ENCODE measurements around the gene MRPS24.
A peak's percentile ranks its signal among the peaks of the same experiment; 100 is the strongest.

The MRPS24 gene

GRCh38 chr7:43877968-43878864 is 8.9 kb upstream of the MRPS24 start:
- peaks cover 0 to 8% (median 0%) of the 10 kb centered on the region in 4 experiments for H3K4me1 ChIP-seq (ENCODE audit: control extremely low read depth in 1 of 4, control insufficient read depth in 4 of 4, insufficient read depth in 4 of 4, low read length in 3 of 4)
- no peak overlapping the region for H3K4me3 ChIP-seq (ENCODE audit: control insufficient read depth in 1 of 7, extremely low read depth in 1 of 7, insufficient read depth in 4 of 7, low read depth in 2 of 7, low read length in 6 of 7)
- H3K27me3 ChIP-seq (replicated peaks in 2 of 5; ENCODE audit: control insufficient read depth in 4 of 5, insufficient read depth in 5 of 5, low read length in 4 of 5), result no peaks in the 10 kb centered on the region
- no peak overlapping the region for H3K27ac ChIP-seq (ENCODE audit: insufficient read depth in 1 of 2, low read depth in 1 of 2, low read length in 2 of 2, poor library complexity in 1 of 2, severe bottlenecking in 2 of 2)
- POLR2A ChIA-PET, result interaction anchor here (1.1 kb wide), 1 partner anchor 8 kb away, joined by 3 read pairs; no protein-coding TSS in a partner anchor
- no peak for DNase-seq
- CTCF ChIA-PET, result interaction anchor here (1.4 kb wide), 1 partner anchor 42 kb away, joined by 3 read pairs; no protein-coding TSS in a partner anchor
- no peaks in the 10 kb centered on the region for H3K9me3 ChIP-seq (ENCODE audit: control extremely low read depth in 1 of 5, control insufficient read depth in 4 of 5, insufficient read depth in 2 of 5, low read depth in 1 of 5, low read length in 4 of 5)
- WGBS (ENCODE audit: insufficient coverage), result 95% methylated on average over 37 of the region's 38 CpGs
- peaks cover 7 to 62% (median 49%) of the 10 kb centered on the region in 4 experiments for H3K36me3 ChIP-seq (ENCODE audit: control insufficient read depth in 4 of 4, insufficient read depth in 4 of 4, low read length in 3 of 4)

- Histone ChIP-seq H3K36me3 (ENCODE audit: control insufficient read depth in 4 of 4, insufficient read depth in 4 of 4, low read length in 3 of 4) (peaks cover 5 to 59% (median 47%) of the 10 kb centered on the region in 4 experiments), H3K4me1 (ENCODE audit: control extremely low read depth in 1 of 4, control insufficient read depth in 4 of 4, insufficient read depth in 4 of 4, low read length in 3 of 4) (peaks cover 0 to 8% (median 0%) of the 10 kb centered on the region in 4 experiments), H3K27ac (ENCODE audit: insufficient read depth in 1 of 2, low read depth in 1 of 2, low read length in 2 of 2, poor library complexity in 1 of 2, severe bottlenecking in 2 of 2) (no peak overlapping the region), H3K9me3 (ENCODE audit: control extremely low read depth in 1 of 5, control insufficient read depth in 4 of 5, insufficient read depth in 2 of 5, low read depth in 1 of 5, low read length in 4 of 5) (no peaks in the 10 kb centered on the region), H3K27me3 (replicated peaks in 2 of 5; ENCODE audit: control insufficient read depth in 4 of 5, insufficient read depth in 5 of 5, low read length in 4 of 5) (no peaks in the 10 kb centered on the region), H3K4me3 (ENCODE audit: control insufficient read depth in 1 of 7, extremely low read depth in 1 of 7, insufficient read depth in 4 of 7, low read depth in 2 of 7, low read length in 6 of 7) (no peak overlapping the region)
- POLR2A ChIA-PET, result no interaction called here
- CTCF ChIA-PET, result no interaction called here
- no peak for DNase-seq
- 95% methylated on average over 29 of the region's 29 CpGs for WGBS (ENCODE audit: insufficient coverage)
Measured at GRCh38 chr7:43876976-43877745, 7.8 kb upstream of the MRPS24 start.

- DNase-seq, result peak in 1 of 3 donors; percentile 18
- POLR2A ChIA-PET, result no interaction called here
- H3K27ac ChIP-seq (ENCODE audit: insufficient read depth in 1 of 2, low read depth in 1 of 2, low read length in 2 of 2, poor library complexity in 1 of 2, severe bottlenecking in 2 of 2), result no peak overlapping the region
- H3K9me3 ChIP-seq (ENCODE audit: control extremely low read depth in 1 of 5, control insufficient read depth in 4 of 5, insufficient read depth in 2 of 5, low read depth in 1 of 5, low read length in 4 of 5), result no peaks in the 10 kb centered on the region
- 94% methylated on average over 7 of the region's 7 CpGs for WGBS (ENCODE audit: insufficient coverage)
- H3K27me3 ChIP-seq (replicated peaks in 2 of 5; ENCODE audit: control insufficient read depth in 4 of 5, insufficient read depth in 5 of 5, low read length in 4 of 5), result peaks cover 0 to 3% (median 0%) of the 10 kb centered on the region in 5 experiments
- peaks cover 5 to 54% (median 41%) of the 10 kb centered on the region in 4 experiments for H3K36me3 ChIP-seq (ENCODE audit: control insufficient read depth in 4 of 4, insufficient read depth in 4 of 4, low read length in 3 of 4)
- H3K4me1 ChIP-seq (ENCODE audit: control extremely low read depth in 1 of 4, control insufficient read depth in 4 of 4, insufficient read depth in 4 of 4, low read length in 3 of 4), result peaks cover 0 to 8% (median 0%) of the 10 kb centered on the region in 4 experiments
- CTCF ChIA-PET, result no interaction called here
- no peak overlapping the region for H3K4me3 ChIP-seq (ENCODE audit: control insufficient read depth in 1 of 7, extremely low read depth in 1 of 7, insufficient read depth in 4 of 7, low read depth in 2 of 7, low read length in 6 of 7)
Measured at GRCh38 chr7:43876241-43876640, 6.9 kb upstream of the MRPS24 start.

GRCh38 chr7:43873300-43873699 is 4.0 kb upstream of the MRPS24 start:
- H3K4me1 ChIP-seq (ENCODE audit: control extremely low read depth in 1 of 4, control insufficient read depth in 4 of 4, insufficient read depth in 4 of 4, low read length in 3 of 4), result peaks cover 5 to 22% (median 12%) of the 10 kb centered on the region in 4 experiments
- H3K27me3 ChIP-seq (replicated peaks in 2 of 5; ENCODE audit: control insufficient read depth in 4 of 5, insufficient read depth in 5 of 5, low read length in 4 of 5), result peaks cover 0 to 3% (median 0%) of the 10 kb centered on the region in 5 experiments
- H3K36me3 ChIP-seq (ENCODE audit: control insufficient read depth in 4 of 4, insufficient read depth in 4 of 4, low read length in 3 of 4), result peaks cover 3 to 37% (median 26%) of the 10 kb centered on the region in 4 experiments
- POLR2A ChIA-PET, result no interaction called here
- H3K27ac ChIP-seq (ENCODE audit: insufficient read depth in 1 of 2, low read depth in 1 of 2, low read length in 2 of 2, poor library complexity in 1 of 2, severe bottlenecking in 2 of 2), result no peak overlapping the region
- 98% methylated on average over 5 of the region's 5 CpGs for WGBS (ENCODE audit: insufficient coverage)
- H3K9me3 ChIP-seq (ENCODE audit: control extremely low read depth in 1 of 5, control insufficient read depth in 4 of 5, insufficient read depth in 2 of 5, low read depth in 1 of 5, low read length in 4 of 5), result peaks cover 0 to 2% (median 0%) of the 10 kb centered on the region in 5 experiments
- CTCF ChIA-PET, result no interaction called here
- H3K4me3 ChIP-seq (ENCODE audit: control insufficient read depth in 1 of 7, extremely low read depth in 1 of 7, insufficient read depth in 4 of 7, low read depth in 2 of 7, low read length in 6 of 7), result no peak overlapping the region
- no peak for DNase-seq

- H3K4me3 ChIP-seq (ENCODE audit: control insufficient read depth in 1 of 7, extremely low read depth in 1 of 7, insufficient read depth in 4 of 7, low read depth in 2 of 7, low read length in 6 of 7), result no peak overlapping the region
- H3K9me3 ChIP-seq (ENCODE audit: control extremely low read depth in 1 of 5, control insufficient read depth in 4 of 5, insufficient read depth in 2 of 5, low read depth in 1 of 5, low read length in 4 of 5), result peaks cover 0 to 2% (median 0%) of the 10 kb centered on the region in 5 experiments
- H3K36me3 ChIP-seq (ENCODE audit: control insufficient read depth in 4 of 4, insufficient read depth in 4 of 4, low read length in 3 of 4), result peaks cover 0 to 30% (median 18%) of the 10 kb centered on the region in 4 experiments
- 92% methylated on average over 5 of the region's 7 CpGs for WGBS (ENCODE audit: insufficient coverage)
- no peak overlapping the region for H3K27ac ChIP-seq (ENCODE audit: insufficient read depth in 1 of 2, low read depth in 1 of 2, low read length in 2 of 2, poor library complexity in 1 of 2, severe bottlenecking in 2 of 2)
- peaks cover 0 to 3% (median 0%) of the 10 kb centered on the region in 5 experiments for H3K27me3 ChIP-seq (replicated peaks in 2 of 5; ENCODE audit: control insufficient read depth in 4 of 5, insufficient read depth in 5 of 5, low read length in 4 of 5)
- no peak for DNase-seq
- peaks cover 7 to 25% (median 14%) of the 10 kb centered on the region in 4 experiments for H3K4me1 ChIP-seq (ENCODE audit: control extremely low read depth in 1 of 4, control insufficient read depth in 4 of 4, insufficient read depth in 4 of 4, low read length in 3 of 4)
- CTCF ChIA-PET, result interaction anchor here (1.1 kb wide), 1 partner anchor 12 kb away, joined by 3 read pairs; no protein-coding TSS in a partner anchor
- POLR2A ChIA-PET, result no interaction called here
Measured at GRCh38 chr7:43872406-43873110, 3.2 kb upstream of the MRPS24 start.

GRCh38 chr7:43871064-43871463 is 1.7 kb upstream of the MRPS24 start:
- H3K9me3 ChIP-seq (ENCODE audit: control extremely low read depth in 1 of 5, control insufficient read depth in 4 of 5, insufficient read depth in 2 of 5, low read depth in 1 of 5, low read length in 4 of 5), result peaks cover 0 to 2% (median 0%) of the 10 kb centered on the region in 5 experiments
- H3K27ac ChIP-seq (ENCODE audit: insufficient read depth in 1 of 2, low read depth in 1 of 2, low read length in 2 of 2, poor library complexity in 1 of 2, severe bottlenecking in 2 of 2), result no peak overlapping the region
- WGBS (ENCODE audit: insufficient coverage), result 100% methylated on average over 3 of the region's 3 CpGs
- CTCF ChIA-PET, result no interaction called here
- peaks cover 6 to 26% (median 14%) of the 10 kb centered on the region in 4 experiments for H3K36me3 ChIP-seq (ENCODE audit: control insufficient read depth in 4 of 4, insufficient read depth in 4 of 4, low read length in 3 of 4)
- H3K4me1 ChIP-seq (ENCODE audit: control extremely low read depth in 1 of 4, control insufficient read depth in 4 of 4, insufficient read depth in 4 of 4, low read length in 3 of 4), result peaks cover 7 to 20% (median 14%) of the 10 kb centered on the region in 4 experiments
- POLR2A ChIA-PET, result no interaction called here
- DNase-seq, result no peak
- peaks cover 0 to 3% (median 0%) of the 10 kb centered on the region in 5 experiments for H3K27me3 ChIP-seq (replicated peaks in 2 of 5; ENCODE audit: control insufficient read depth in 4 of 5, insufficient read depth in 5 of 5, low read length in 4 of 5)
- no peak overlapping the region for H3K4me3 ChIP-seq (ENCODE audit: control insufficient read depth in 1 of 7, extremely low read depth in 1 of 7, insufficient read depth in 4 of 7, low read depth in 2 of 7, low read length in 6 of 7)

All from common myeloid progenitor, CD34-positive (primary cell).